Activated T-cell treated with anti-CD3 and anti-CD28 coated beads for 1 hour (primary cell): ENCODE measurements around the gene GLI2.

Source experiments
- DNase-seq: peaks from one replicate; pipeline ENCODE4 v3.0.0-alpha.2; 2020; ENCODE audit warnings: low read depth

GLI2 gene

GRCh38 chr2:120712180-120712681, 23.4 kb upstream of the GLI2 start:
- DNase-seq, result no peak

- DNase-seq, result no peak
These were observed 20.3 kb upstream of the GLI2 start for GRCh38 chr2:120715353-120715752.

GRCh38 chr2:120715941-120716340, 19.7 kb upstream of the GLI2 start:
- no peak for DNase-seq

- no peak for DNase-seq
These were observed 18.8 kb upstream of the GLI2 start for GRCh38 chr2:120716641-120717585.

GRCh38 chr2:120719491-120719890, 16.2 kb upstream of the GLI2 start:
- DNase-seq, result no peak

GRCh38 chr2:120720231-120720630, 15.4 kb upstream of the GLI2 start:
- DNase-seq, result no peak

GRCh38 chr2:120720746-120721375, 14.8 kb upstream of the GLI2 start:
- no peak for DNase-seq

GRCh38 chr2:120722246-120722567, 13.5 kb upstream of the GLI2 start:
- no peak for DNase-seq

GRCh38 chr2:120722568-120723421, 12.9 kb upstream of the GLI2 start:
- DNase-seq, result no peak

GRCh38 chr2:120726245-120726644, 9.4 kb upstream of the GLI2 start:
- DNase-seq, result no peak

GRCh38 chr2:120729406-120730399, 6.0 kb upstream of the GLI2 start:
- DNase-seq, result no peak

GRCh38 chr2:120731175-120731574, 4.5 kb upstream of the GLI2 start:
- no peak for DNase-seq

GRCh38 chr2:120732506-120733237, 3.0 kb upstream of the GLI2 start:
- DNase-seq, result no peak

GRCh38 chr2:120733238-120733932, 2.3 kb upstream of the GLI2 start:
- DNase-seq, result no peak

GRCh38 chr2:120734930-120735651, 577 bp upstream of the GLI2 start:
- DNase-seq, result no peak

- no peak for DNase-seq
These were observed 545 bp downstream of the GLI2 start for GRCh38 chr2:120736202-120736623.

- no peak for DNase-seq
These were observed 1.1 kb downstream of the GLI2 start for GRCh38 chr2:120736624-120737339.

- no peak for DNase-seq
These were observed 1.9 kb downstream of the GLI2 start for GRCh38 chr2:120737340-120738101.
